Astrocyte of the spinal cord (primary cell): Measurements from ENCODE around the gene PTPRT.

Source experiments
- DNase-seq: peaks from one replicate; pipeline ENCODE4 v3.0.0; 2011; ENCODE audit warnings: low read depth, low spot score
- H3K4me3 ChIP-seq: 2 replicates; pipeline ENCODE4 v1.5.1; 2011; ENCODE audit warnings: low read depth, mild to moderate bottlenecking, low read length, moderate library complexity
- in situ Hi-C: cut with HindIII; loops from 2 replicates; pipeline ENCODE4 v1.10.0; 2017; ENCODE audit warnings: low sequenced_read_pairs
- TF ChIP-seq, protein P1 (sequence below): IDR thresholded peaks from 2 replicates; pipeline ENCODE4 v1.5.1; 2012; ENCODE audit warnings: low read depth, mild to moderate bottlenecking, low read length, inconsistent platforms

The PTPRT gene

DNA sequence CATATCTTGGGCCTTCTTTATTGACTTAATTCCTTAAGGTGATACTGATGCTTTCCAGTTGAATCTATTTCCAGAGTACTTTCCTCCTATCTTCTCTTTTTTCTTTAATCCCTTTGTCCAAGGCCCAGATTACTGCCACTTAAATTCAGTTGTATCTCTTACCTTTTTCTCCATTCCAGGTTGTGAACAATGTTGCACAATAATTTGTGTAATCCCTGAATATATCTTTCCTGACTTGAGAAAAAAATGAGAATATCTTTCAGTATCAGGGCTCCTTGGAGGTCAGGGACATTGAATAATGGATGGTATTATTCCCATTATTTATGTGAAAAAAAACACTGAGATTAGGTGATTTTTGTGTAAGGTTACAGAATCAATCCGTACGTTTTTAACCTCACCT lies 683.3 kb downstream of the PTPRT start:
- no peak for DNase-seq
- in situ Hi-C loops, result no loop called here
- H3K4me3 ChIP-seq, result no peak overlapping the region
- TF ChIP-seq, protein P1, sequence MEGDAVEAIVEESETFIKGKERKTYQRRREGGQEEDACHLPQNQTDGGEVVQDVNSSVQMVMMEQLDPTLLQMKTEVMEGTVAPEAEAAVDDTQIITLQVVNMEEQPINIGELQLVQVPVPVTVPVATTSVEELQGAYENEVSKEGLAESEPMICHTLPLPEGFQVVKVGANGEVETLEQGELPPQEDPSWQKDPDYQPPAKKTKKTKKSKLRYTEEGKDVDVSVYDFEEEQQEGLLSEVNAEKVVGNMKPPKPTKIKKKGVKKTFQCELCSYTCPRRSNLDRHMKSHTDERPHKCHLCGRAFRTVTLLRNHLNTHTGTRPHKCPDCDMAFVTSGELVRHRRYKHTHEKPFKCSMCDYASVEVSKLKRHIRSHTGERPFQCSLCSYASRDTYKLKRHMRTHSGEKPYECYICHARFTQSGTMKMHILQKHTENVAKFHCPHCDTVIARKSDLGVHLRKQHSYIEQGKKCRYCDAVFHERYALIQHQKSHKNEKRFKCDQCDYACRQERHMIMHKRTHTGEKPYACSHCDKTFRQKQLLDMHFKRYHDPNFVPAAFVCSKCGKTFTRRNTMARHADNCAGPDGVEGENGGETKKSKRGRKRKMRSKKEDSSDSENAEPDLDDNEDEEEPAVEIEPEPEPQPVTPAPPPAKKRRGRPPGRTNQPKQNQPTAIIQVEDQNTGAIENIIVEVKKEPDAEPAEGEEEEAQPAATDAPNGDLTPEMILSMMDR, result no peak

DNA sequence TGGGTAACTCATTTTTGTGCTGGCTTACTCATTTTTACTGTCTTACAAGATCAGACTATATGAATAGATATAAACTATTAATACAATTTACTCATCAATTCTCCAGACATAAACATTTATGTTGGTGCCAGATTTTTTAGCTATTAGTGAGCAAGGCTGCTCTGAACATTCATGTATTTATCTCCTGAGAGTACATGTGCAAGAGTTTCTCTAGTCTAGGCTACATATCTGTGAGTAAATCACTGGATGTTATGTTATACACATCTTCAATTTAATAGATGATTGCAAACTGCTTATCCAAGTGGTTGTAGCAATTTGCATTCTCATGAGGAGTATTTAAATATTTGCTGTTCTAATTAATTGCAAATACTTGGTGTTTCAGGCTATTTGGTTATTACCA lies 687.1 kb downstream of the PTPRT start:
- in situ Hi-C loops, result no loop called here
- H3K4me3 ChIP-seq, result no peak overlapping the region
- TF ChIP-seq, protein P1, result no peak
- DNase-seq, result no peak

DNA sequence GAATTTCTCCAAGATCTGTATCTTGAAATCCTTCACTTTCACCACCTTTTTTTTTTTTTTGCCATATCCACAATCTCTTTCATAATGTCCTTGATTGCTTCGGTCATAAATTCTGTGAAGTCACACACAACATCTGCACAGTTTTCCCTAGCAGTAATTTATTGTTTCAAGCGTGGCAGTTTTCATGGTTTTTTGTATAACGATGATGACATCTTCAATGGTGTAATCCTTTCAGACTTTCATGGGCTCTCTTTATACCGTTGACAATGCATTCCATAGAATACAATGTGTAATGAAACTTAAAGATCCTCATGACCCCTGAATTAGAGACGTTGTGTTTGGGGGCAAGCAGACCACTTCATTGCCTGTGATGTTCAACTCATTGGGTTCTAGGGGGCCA lies 693.1 kb downstream of the PTPRT start:
- in situ Hi-C loops, result no loop called here
- no peak for DNase-seq
- H3K4me3 ChIP-seq, result no peak overlapping the region
- TF ChIP-seq, protein P1, result no peak

DNA sequence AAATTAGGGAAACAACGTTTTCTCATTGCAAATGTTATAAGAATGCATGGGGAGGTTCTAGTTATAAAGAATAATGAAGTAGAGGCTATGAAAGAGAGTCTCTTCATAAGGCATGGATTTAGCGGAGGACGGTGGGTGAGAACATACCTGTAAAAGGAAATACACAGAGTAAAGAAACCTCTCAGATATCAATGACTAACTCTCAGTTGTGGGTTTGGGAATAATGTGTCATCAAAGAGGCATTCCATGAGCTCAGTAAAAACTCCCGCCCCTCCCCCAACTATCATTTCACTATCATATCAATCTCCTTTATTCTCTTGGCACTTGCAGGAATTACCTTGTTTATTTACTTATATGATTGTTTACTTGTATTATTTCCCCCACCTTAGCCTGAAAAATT lies 695.4 kb downstream of the PTPRT start:
- TF ChIP-seq, protein P1, result no peak
- H3K4me3 ChIP-seq, result no peak overlapping the region
- in situ Hi-C loops, result no loop called here
- no peak for DNase-seq

DNA sequence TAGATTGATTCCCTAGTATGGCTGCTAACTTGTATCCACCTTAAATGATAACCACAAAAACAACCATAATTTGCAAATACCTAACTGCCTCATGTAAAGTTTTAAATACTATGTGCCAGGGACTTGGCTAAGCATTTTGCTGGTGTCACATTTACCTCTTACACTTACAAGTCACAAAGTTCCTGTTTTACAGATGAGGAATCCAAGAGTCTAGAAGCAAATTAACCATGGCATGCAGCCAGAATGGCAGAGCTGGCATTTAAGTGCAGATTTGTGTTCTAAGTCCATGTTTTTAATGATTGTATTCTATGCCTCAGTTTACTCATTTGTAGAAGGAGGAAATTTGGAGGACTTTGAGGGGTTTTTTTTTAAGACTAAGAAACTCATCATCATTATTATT lies 696.7 kb downstream of the PTPRT start:
- no peak overlapping the region for H3K4me3 ChIP-seq
- in situ Hi-C loops, result no loop called here
- TF ChIP-seq, protein P1, result no peak
- no peak for DNase-seq

DNA sequence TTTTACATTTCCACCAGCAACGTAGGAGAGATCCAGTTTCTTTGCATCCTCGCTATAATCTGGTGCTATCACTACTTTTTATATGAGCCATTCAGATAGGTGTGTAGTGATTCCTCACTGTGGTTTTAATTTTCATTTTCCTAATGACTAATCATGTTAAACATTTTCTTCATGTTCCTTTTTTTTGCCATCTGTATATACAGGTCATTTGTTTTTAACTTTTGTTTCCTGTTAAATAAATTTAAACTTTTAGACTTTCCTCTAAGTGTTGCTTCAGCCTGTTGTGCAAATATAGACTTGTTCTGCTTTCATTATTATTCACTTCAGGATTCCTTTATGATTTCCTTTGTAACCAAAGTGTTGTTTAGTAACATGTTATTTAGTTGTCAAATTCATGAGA lies 697.4 kb downstream of the PTPRT start:
- DNase-seq, result no peak
- H3K4me3 ChIP-seq, result no peak overlapping the region
- TF ChIP-seq, protein P1, result no peak
- in situ Hi-C loops, result no loop called here

DNA sequence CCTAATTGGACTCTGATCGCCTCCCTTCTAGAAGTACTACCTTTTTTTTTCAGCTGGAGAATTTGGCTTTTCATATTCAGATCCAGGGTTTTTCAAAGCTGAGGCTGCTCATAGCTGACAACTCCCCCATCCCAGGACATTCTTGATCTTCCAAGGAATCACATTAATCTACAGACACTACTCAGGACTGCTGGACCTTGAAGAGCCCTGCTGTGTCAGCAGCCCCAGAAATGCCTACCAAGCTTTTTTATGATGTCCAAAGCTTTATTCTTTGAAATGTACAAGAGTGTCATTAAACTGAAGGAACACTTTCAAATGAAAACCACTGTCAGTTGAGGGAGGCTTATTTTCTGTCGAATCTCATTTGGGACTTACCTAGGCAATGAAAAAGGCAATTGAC lies 704.1 kb downstream of the PTPRT start:
- no peak for DNase-seq
- TF ChIP-seq, protein P1, result no peak
- in situ Hi-C loops, result no loop called here

More for the DNA sequence above, 704.1 kb downstream of the PTPRT start:
- no peak overlapping the region for H3K4me3 ChIP-seq
